Measurements from ENCODE around the gene SLCO2A1. TPM values are rescaled to one million over a fixed set of nuclear protein-coding genes. Genes with fewer than 3 reads are reported as not detected.

The SLCO2A1 gene
- total RNA-seq, 1 experiment from 2014 or later, result not detected

- no peak overlapping the region for H2AFZ ChIP-seq (ENCODE audit: low read length)
- no peak overlapping the region for H3K27ac ChIP-seq (ENCODE audit: low read length)
- H3K4me2 ChIP-seq (ENCODE audit: low read depth, low read length, poor library complexity, severe bottlenecking), result no peak overlapping the region
- H3K9me2 ChIP-seq (replicated peaks; ENCODE audit: insufficient read depth, low read length), result no peaks in the 10 kb centered on the region
- H3K9me3 ChIP-seq (ENCODE audit: low read length), result no peaks in the 10 kb centered on the region
- no peaks in the 10 kb centered on the region for H3K4me1 ChIP-seq (ENCODE audit: low read length)
- H3K79me2 ChIP-seq (ENCODE audit: low read length), result no peaks in the 10 kb centered on the region
- no peaks in the 10 kb centered on the region for H3K27me3 ChIP-seq (ENCODE audit: low read length)
- no peak overlapping the region for H3K4me3 ChIP-seq (ENCODE audit: low read length)
- H4K20me1 ChIP-seq (ENCODE audit: insufficient read depth, low read depth, low read length), result no peaks in the 10 kb centered on the region
- H3K36me3 ChIP-seq (ENCODE audit: insufficient read depth, low read length), result no peaks in the 10 kb centered on the region
- no peak overlapping the region for H3K9ac ChIP-seq (ENCODE audit: low read length)
- no peak for DNase-seq
Observed at GRCh38 chr3:133996996-133997395, 32.7 kb downstream of the SLCO2A1 start.

GRCh38 chr3:133996251-133996661, 33.5 kb downstream of the SLCO2A1 start:
- Histone ChIP-seq H3K4me1 (ENCODE audit: low read length) (no peaks in the 10 kb centered on the region), H2AFZ (ENCODE audit: low read length) (no peak overlapping the region), H3K36me3 (ENCODE audit: insufficient read depth, low read length) (no peaks in the 10 kb centered on the region), H3K9ac (ENCODE audit: low read length) (no peak overlapping the region), H3K27me3 (ENCODE audit: low read length) (no peaks in the 10 kb centered on the region), H3K9me3 (ENCODE audit: low read length) (no peaks in the 10 kb centered on the region), H4K20me1 (ENCODE audit: insufficient read depth, low read depth, low read length) (no peaks in the 10 kb centered on the region), H3K27ac (ENCODE audit: low read length) (no peak overlapping the region), H3K4me2 (ENCODE audit: low read depth, low read length, poor library complexity, severe bottlenecking) (no peak overlapping the region), H3K79me2 (ENCODE audit: low read length) (no peaks in the 10 kb centered on the region), H3K4me3 (ENCODE audit: low read length) (no peak overlapping the region), H3K9me2 (replicated peaks; ENCODE audit: insufficient read depth, low read length) (no peaks in the 10 kb centered on the region)
- no peak for DNase-seq

GRCh38 chr3:133995264-133995663, 34.5 kb downstream of the SLCO2A1 start:
- Histone ChIP-seq H4K20me1 (ENCODE audit: insufficient read depth, low read depth, low read length) (no peaks in the 10 kb centered on the region), H3K4me3 (ENCODE audit: low read length) (no peak overlapping the region), H3K9ac (ENCODE audit: low read length) (no peak overlapping the region), H3K27ac (ENCODE audit: low read length) (no peak overlapping the region), H3K4me2 (ENCODE audit: low read depth, low read length, poor library complexity, severe bottlenecking) (no peak overlapping the region), H3K36me3 (ENCODE audit: insufficient read depth, low read length) (no peaks in the 10 kb centered on the region), H3K9me3 (ENCODE audit: low read length) (no peaks in the 10 kb centered on the region), H2AFZ (ENCODE audit: low read length) (no peak overlapping the region), H3K79me2 (ENCODE audit: low read length) (no peaks in the 10 kb centered on the region), H3K27me3 (ENCODE audit: low read length) (no peaks in the 10 kb centered on the region), H3K4me1 (ENCODE audit: low read length) (no peaks in the 10 kb centered on the region), H3K9me2 (replicated peaks; ENCODE audit: insufficient read depth, low read length) (no peaks in the 10 kb centered on the region)
- no peak for DNase-seq

- DNase-seq, result no peak
- no peak overlapping the region for H3K4me3 ChIP-seq (ENCODE audit: low read length)
- no peak overlapping the region for H3K9ac ChIP-seq (ENCODE audit: low read length)
Observed at GRCh38 chr3:133994166-133994890, 35.4 kb downstream of the SLCO2A1 start.

GRCh38 chr3:133992951-133993620, 36.6 kb downstream of the SLCO2A1 start:
- Histone ChIP-seq H3K9me3 (ENCODE audit: low read length) (no peaks in the 10 kb centered on the region), H3K27ac (ENCODE audit: low read length) (no peak overlapping the region), H3K4me1 (ENCODE audit: low read length) (no peaks in the 10 kb centered on the region), H3K4me3 (ENCODE audit: low read length) (no peak overlapping the region), H2AFZ (ENCODE audit: low read length) (no peak overlapping the region), H3K4me2 (ENCODE audit: low read depth, low read length, poor library complexity, severe bottlenecking) (no peak overlapping the region), H3K9ac (ENCODE audit: low read length) (no peak overlapping the region), H3K36me3 (ENCODE audit: insufficient read depth, low read length) (no peaks in the 10 kb centered on the region), H4K20me1 (ENCODE audit: insufficient read depth, low read depth, low read length) (no peaks in the 10 kb centered on the region), H3K27me3 (ENCODE audit: low read length) (no peaks in the 10 kb centered on the region), H3K9me2 (replicated peaks; ENCODE audit: insufficient read depth, low read length) (no peaks in the 10 kb centered on the region), H3K79me2 (ENCODE audit: low read length) (no peaks in the 10 kb centered on the region)
- no peak for DNase-seq

More at GRCh38 chr3:133994166-133994890, 35.4 kb downstream of the SLCO2A1 start:
- H3K27ac ChIP-seq (ENCODE audit: low read length), result no peak overlapping the region
- no peaks in the 10 kb centered on the region for H3K36me3 ChIP-seq (ENCODE audit: insufficient read depth, low read length)
- no peaks in the 10 kb centered on the region for H3K4me1 ChIP-seq (ENCODE audit: low read length)
- no peak overlapping the region for H3K4me2 ChIP-seq (ENCODE audit: low read depth, low read length, poor library complexity, severe bottlenecking)
- no peak overlapping the region for H2AFZ ChIP-seq (ENCODE audit: low read length)
- H4K20me1 ChIP-seq (ENCODE audit: insufficient read depth, low read depth, low read length), result no peaks in the 10 kb centered on the region
- H3K9me2 ChIP-seq (replicated peaks; ENCODE audit: insufficient read depth, low read length), result no peaks in the 10 kb centered on the region
- H3K79me2 ChIP-seq (ENCODE audit: low read length), result no peaks in the 10 kb centered on the region
- no peaks in the 10 kb centered on the region for H3K9me3 ChIP-seq (ENCODE audit: low read length)
- no peaks in the 10 kb centered on the region for H3K27me3 ChIP-seq (ENCODE audit: low read length)

GRCh38 chr3:133992381-133992780, 37.3 kb downstream of the SLCO2A1 start:
- Histone ChIP-seq H3K4me2 (ENCODE audit: low read depth, low read length, poor library complexity, severe bottlenecking) (no peak overlapping the region), H3K27ac (ENCODE audit: low read length) (no peak overlapping the region), H3K79me2 (ENCODE audit: low read length) (no peaks in the 10 kb centered on the region), H3K9me3 (ENCODE audit: low read length) (no peaks in the 10 kb centered on the region), H3K4me3 (ENCODE audit: low read length) (no peak overlapping the region), H3K27me3 (ENCODE audit: low read length) (no peaks in the 10 kb centered on the region), H3K9me2 (replicated peaks; ENCODE audit: insufficient read depth, low read length) (no peaks in the 10 kb centered on the region), H3K4me1 (ENCODE audit: low read length) (no peaks in the 10 kb centered on the region), H3K9ac (ENCODE audit: low read length) (no peak overlapping the region), H4K20me1 (ENCODE audit: insufficient read depth, low read depth, low read length) (no peaks in the 10 kb centered on the region), H2AFZ (ENCODE audit: low read length) (no peak overlapping the region), H3K36me3 (ENCODE audit: insufficient read depth, low read length) (no peaks in the 10 kb centered on the region)
- DNase-seq, result no peak

- Histone ChIP-seq H3K4me1 (ENCODE audit: low read length) (no peaks in the 10 kb centered on the region), H2AFZ (ENCODE audit: low read length) (no peak overlapping the region), H3K9me2 (replicated peaks; ENCODE audit: insufficient read depth, low read length) (no peaks in the 10 kb centered on the region), H3K9me3 (ENCODE audit: low read length) (no peaks in the 10 kb centered on the region), H3K9ac (ENCODE audit: low read length) (no peak overlapping the region), H4K20me1 (ENCODE audit: insufficient read depth, low read depth, low read length) (no peaks in the 10 kb centered on the region), H3K27me3 (ENCODE audit: low read length) (no peaks in the 10 kb centered on the region), H3K79me2 (ENCODE audit: low read length) (no peaks in the 10 kb centered on the region), H3K4me2 (ENCODE audit: low read depth, low read length, poor library complexity, severe bottlenecking) (no peak overlapping the region), H3K27ac (ENCODE audit: low read length) (no peak overlapping the region), H3K4me3 (ENCODE audit: low read length) (no peak overlapping the region), H3K36me3 (ENCODE audit: insufficient read depth, low read length) (no peaks in the 10 kb centered on the region)
- no peak for DNase-seq
Observed at GRCh38 chr3:133991637-133992036, 38.1 kb downstream of the SLCO2A1 start.

GRCh38 chr3:133991209-133991608, 38.5 kb downstream of the SLCO2A1 start:
- Histone ChIP-seq H3K27ac (ENCODE audit: low read length) (no peak overlapping the region), H4K20me1 (ENCODE audit: insufficient read depth, low read depth, low read length) (no peaks in the 10 kb centered on the region), H3K79me2 (ENCODE audit: low read length) (no peaks in the 10 kb centered on the region), H2AFZ (ENCODE audit: low read length) (no peak overlapping the region), H3K4me1 (ENCODE audit: low read length) (no peaks in the 10 kb centered on the region), H3K9me3 (ENCODE audit: low read length) (no peaks in the 10 kb centered on the region), H3K4me3 (ENCODE audit: low read length) (no peak overlapping the region), H3K4me2 (ENCODE audit: low read depth, low read length, poor library complexity, severe bottlenecking) (no peak overlapping the region), H3K27me3 (ENCODE audit: low read length) (no peaks in the 10 kb centered on the region), H3K9ac (ENCODE audit: low read length) (no peak overlapping the region), H3K36me3 (ENCODE audit: insufficient read depth, low read length) (no peaks in the 10 kb centered on the region), H3K9me2 (replicated peaks; ENCODE audit: insufficient read depth, low read length) (no peaks in the 10 kb centered on the region)
- DNase-seq, result no peak
